Activated naive CD8-positive, alpha-beta T cell (primary cell): ENCODE measurements around the gene SLC41A3.

Experiments used
- H3K27ac Mint-ChIP-seq: one replicate; pipeline ENCODE4 v1.8.0; 2021; ENCODE audit warnings: mixed read lengths
- H3K27me3 Mint-ChIP-seq: one replicate; pipeline ENCODE4 v1.8.0; 2021; ENCODE audit warnings: mixed read lengths
- H3K36me3 Mint-ChIP-seq: one replicate; pipeline ENCODE4 v1.8.0; 2021; ENCODE audit warnings: mixed read lengths
- H3K4me1 Mint-ChIP-seq: one replicate; pipeline ENCODE4 v1.8.0; 2021; ENCODE audit warnings: low read depth, mixed read lengths
- H3K4me3 Mint-ChIP-seq: one replicate; pipeline ENCODE4 v1.8.0; 2021; ENCODE audit warnings: mild to moderate bottlenecking, mixed read lengths
- H3K9me3 Mint-ChIP-seq: one replicate; pipeline ENCODE4 v1.8.0; 2021; ENCODE audit warnings: low read depth, mixed read lengths

Gene SLC41A3

DNA sequence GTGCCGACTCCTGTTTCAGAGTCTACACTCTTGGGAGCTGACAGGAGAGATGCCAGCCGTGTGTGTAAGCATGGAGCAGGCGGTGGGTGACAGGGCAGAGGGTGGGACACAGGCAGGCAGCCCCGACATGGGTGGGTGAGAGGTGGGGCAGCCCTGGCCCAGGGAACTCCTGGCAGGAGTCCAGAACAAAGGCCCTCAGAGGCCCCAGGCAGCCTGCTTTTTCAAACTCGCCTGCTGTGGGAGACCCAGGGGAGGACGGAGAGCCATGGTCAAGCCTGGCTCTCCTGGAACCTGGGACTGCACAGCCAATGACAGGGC, 29.3 kb upstream of the SLC41A3 start:
- Mint-ChIP-seq H3K36me3 (no peaks in the 10 kb centered on the region), H3K9me3 (no peaks in the 10 kb centered on the region), H3K27ac (no peak overlapping the region), H3K4me3 (no peak overlapping the region), H3K4me1 (no peaks in the 10 kb centered on the region), H3K27me3 (no peaks in the 10 kb centered on the region)

DNA sequence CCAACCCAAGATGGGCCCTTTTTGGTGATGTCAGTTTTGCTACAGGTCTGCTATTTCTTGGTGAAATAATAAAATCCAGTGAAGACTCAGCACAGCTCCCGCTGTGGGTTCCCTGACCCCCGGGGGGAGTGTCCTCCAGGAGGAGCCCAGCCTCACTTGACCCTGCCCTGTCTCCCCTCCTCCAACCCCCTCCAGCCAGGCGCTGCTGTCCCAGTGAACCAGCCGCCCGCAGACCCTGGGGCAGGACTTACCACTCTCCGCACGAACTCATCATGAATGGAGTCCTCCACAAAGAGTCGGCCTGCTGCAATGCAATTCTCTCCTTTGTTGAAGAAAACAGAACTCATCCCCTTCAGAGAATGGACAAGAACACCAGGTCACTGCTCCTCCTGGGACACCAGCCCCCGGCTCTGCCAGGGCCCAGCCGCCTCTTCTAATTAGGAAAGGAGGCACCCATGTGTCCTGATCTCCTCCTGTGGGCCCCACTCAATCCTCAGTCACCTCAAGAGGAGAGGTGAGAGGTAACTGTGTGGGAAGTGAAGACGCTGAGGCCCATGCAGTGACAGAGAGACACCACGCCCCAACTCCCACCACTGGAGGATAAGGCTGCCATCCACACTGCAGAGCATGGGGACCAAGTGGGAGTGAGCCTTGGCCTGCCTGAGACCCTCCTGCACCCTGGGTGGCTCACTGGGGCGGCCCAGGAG, 28.8 kb upstream of the SLC41A3 start:
- Mint-ChIP-seq H3K4me3 (no peak overlapping the region), H3K9me3 (no peaks in the 10 kb centered on the region), H3K27me3 (no peaks in the 10 kb centered on the region), H3K36me3 (no peaks in the 10 kb centered on the region), H3K4me1 (no peaks in the 10 kb centered on the region), H3K27ac (no peak overlapping the region)

DNA sequence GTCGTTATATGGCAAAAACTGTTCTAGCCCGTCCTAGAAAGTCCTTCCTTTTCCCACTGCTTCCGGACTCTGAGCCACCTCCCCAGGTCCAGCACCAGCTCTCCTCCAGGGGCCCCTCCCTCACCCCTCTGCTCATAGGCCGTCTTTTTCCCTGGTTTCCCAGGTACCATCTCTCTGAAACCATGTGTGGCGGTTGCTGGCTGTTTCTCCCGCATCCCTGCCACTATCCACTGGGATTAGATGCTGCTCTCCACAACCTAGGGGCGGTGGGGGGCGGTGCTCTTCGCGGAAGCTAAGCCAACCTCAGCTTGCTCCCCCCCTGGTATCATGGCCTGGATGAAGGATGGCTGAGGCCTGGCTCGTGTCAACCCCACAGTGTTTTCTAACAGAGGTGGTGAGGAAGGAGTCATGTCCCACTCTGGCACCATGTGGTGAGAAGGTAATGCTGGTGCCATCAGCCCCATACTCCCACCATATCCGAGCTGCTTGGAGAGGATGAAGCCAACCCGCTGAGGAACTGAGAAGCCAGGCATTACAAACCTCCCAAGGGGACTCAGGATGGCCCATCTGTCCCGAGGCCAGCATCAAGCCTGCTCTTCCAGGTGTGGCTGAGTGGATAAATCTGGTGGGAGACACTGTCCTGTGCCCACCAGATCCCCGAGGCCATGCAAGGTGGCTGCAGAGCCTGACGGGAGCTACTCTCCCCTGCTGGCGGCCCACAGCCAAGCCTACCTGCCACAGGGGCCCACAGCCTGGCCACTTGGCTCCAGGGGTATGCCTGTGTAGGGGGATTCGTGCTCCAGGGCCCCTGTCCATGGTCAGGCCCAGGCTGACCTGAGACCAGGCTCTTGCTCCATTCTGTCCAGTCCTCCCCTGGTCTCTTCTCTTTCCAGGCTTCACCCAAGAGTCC, 27.9 kb upstream of the SLC41A3 start:
- H3K9me3 Mint-ChIP-seq = no peaks in the 10 kb centered on the region
- H3K27me3 Mint-ChIP-seq = no peaks in the 10 kb centered on the region
- no peaks in the 10 kb centered on the region for H3K4me1 Mint-ChIP-seq
- H3K27ac Mint-ChIP-seq = no peak overlapping the region
- H3K4me3 Mint-ChIP-seq = no peak overlapping the region
- H3K36me3 Mint-ChIP-seq = no peaks in the 10 kb centered on the region

DNA sequence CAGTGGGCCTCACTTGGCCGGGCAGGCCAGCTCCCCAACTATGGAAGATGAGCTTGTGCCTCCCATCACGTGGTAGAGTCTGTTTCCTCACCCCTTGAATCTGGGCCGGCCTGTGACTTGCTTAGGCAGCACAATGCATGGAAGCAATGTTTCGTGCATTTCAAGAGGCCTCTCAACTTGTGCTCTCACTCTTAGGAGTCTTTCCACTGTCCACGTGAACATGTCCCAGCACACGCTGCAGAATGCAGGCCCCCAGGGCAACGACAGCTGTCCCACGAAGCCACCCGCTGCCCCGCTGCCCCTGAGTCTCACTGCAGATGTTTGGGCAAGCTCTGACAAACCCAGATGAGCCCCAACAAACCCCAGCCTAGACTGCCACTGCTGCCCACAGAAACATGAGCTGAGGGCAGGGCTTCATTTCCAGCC, 27.2 kb upstream of the SLC41A3 start:
- no peak overlapping the region for H3K27ac Mint-ChIP-seq
- no peaks in the 10 kb centered on the region for H3K27me3 Mint-ChIP-seq
- no peaks in the 10 kb centered on the region for H3K36me3 Mint-ChIP-seq
- no peaks in the 10 kb centered on the region for H3K4me1 Mint-ChIP-seq
- H3K9me3 Mint-ChIP-seq = no peaks in the 10 kb centered on the region
- no peak overlapping the region for H3K4me3 Mint-ChIP-seq

DNA sequence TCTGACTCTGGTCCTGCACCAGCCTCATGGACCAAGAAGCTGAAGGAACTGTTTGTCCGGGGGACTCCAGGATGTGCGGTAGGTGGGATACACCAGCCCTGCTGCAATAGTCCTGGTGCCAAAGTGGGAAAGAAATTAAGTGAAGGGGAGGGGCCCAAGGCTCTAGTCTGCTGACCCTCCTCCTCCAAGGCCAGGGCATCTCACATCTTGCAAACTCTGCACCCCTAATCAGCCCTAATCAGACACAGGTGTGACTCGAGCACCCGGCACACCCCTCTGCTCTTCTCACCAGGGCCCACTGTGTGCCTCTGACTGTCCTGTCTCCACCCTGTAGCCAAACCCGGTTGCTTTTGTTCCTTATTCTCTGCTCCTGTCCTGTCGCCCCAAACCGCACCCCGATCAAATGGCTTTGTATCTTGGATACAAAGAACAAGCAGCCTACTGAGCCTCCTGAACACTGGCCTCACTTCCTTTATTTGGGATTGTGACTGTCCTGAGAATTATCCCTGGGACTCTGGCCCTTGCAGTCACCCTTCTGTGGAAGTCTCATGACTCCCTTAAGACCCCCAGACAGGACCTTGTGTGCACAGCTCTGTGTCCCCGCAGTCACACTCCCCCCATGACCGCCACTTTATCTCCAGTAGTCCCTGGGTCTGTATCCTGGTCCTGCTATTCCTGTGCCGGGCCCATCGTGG, 26.7 kb upstream of the SLC41A3 start:
- Mint-ChIP-seq H3K4me3 (no peak overlapping the region), H3K27ac (no peak overlapping the region), H3K36me3 (no peaks in the 10 kb centered on the region), H3K27me3 (no peaks in the 10 kb centered on the region), H3K4me1 (no peaks in the 10 kb centered on the region), H3K9me3 (no peaks in the 10 kb centered on the region)

DNA sequence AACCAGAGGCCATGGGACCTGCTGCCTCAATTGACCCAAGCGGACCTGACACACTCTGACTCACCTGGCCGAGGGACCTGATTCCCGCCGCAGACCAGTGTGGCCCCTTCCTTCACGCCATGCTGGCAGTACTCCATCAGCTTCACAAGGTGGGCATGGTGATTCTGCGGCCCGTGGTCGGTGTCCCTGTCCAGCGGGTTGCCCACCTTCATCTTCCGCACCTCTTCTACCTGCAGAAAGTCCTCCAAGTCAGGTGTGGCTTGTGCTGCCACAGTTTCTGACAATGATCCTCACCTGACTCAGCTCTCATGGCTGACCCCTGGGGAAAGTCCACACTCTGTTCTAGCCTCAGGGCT, 25.9 kb upstream of the SLC41A3 start:
- no peaks in the 10 kb centered on the region for H3K36me3 Mint-ChIP-seq
- no peaks in the 10 kb centered on the region for H3K4me1 Mint-ChIP-seq
- H3K4me3 Mint-ChIP-seq = no peak overlapping the region
- H3K27ac Mint-ChIP-seq = no peak overlapping the region
- no peaks in the 10 kb centered on the region for H3K27me3 Mint-ChIP-seq
- H3K9me3 Mint-ChIP-seq = no peaks in the 10 kb centered on the region

DNA sequence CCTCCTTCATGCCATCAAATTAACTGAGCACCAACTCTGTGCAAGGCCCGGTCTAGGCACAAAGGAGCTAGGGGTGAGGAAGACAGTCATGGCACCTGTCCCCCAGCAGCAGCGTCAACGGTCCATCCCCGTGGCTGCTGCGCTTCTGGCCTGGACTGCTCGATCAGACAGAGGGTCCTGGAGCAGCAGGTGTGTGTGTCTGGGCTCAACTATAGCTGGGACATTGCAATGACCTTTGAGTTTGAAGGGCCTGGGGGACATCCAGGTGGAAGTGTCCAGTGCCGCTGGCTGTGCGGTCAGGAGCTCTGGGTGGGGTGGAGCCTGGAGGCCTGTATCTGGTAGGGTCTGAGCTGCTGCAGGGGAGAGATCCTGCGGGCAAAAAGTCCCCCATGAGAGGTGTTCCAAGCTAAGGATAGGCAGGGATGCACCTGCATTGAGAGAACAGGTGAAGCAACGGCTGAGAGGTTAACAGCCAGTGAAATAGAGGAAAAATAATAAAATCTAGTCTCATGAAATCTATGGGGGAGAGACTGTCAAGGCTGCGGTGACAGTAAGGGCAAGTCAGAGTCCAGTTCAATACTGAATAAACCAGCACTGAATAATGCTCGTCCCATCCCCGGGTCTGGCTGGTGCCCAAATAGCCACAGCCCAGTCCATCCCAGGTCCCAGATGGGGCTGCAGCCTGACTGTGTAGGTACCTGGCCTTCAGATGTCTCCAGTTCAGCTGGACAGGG, 25.4 kb upstream of the SLC41A3 start:
- H3K27me3 Mint-ChIP-seq = no peaks in the 10 kb centered on the region
- no peaks in the 10 kb centered on the region for H3K36me3 Mint-ChIP-seq
- H3K4me3 Mint-ChIP-seq = no peak overlapping the region
- H3K9me3 Mint-ChIP-seq = no peaks in the 10 kb centered on the region
- no peaks in the 10 kb centered on the region for H3K4me1 Mint-ChIP-seq
- no peak overlapping the region for H3K27ac Mint-ChIP-seq

DNA sequence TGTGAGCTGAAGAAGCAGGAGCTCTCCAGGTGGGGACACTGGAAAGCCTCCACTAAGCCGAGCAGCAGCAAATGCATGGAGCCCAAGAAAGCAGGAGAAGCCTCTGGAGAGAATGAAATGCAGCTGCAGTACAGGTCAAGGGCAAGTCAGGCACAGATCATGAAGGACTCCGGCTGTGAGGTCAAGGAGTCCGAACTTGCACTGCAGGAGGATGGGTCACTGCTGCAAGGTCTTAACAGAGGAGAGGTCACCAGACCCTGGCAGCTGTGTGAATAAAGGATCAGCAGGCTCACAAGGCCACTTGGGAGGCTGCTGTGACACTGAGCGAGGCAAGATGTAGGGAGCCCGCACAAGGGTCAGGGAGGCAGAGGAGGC, 24.7 kb upstream of the SLC41A3 start:
- H3K27me3 Mint-ChIP-seq = no peaks in the 10 kb centered on the region
- H3K36me3 Mint-ChIP-seq = no peaks in the 10 kb centered on the region
- H3K9me3 Mint-ChIP-seq = no peaks in the 10 kb centered on the region
- H3K27ac Mint-ChIP-seq = no peak overlapping the region
- no peak overlapping the region for H3K4me3 Mint-ChIP-seq
- H3K4me1 Mint-ChIP-seq = no peaks in the 10 kb centered on the region

DNA sequence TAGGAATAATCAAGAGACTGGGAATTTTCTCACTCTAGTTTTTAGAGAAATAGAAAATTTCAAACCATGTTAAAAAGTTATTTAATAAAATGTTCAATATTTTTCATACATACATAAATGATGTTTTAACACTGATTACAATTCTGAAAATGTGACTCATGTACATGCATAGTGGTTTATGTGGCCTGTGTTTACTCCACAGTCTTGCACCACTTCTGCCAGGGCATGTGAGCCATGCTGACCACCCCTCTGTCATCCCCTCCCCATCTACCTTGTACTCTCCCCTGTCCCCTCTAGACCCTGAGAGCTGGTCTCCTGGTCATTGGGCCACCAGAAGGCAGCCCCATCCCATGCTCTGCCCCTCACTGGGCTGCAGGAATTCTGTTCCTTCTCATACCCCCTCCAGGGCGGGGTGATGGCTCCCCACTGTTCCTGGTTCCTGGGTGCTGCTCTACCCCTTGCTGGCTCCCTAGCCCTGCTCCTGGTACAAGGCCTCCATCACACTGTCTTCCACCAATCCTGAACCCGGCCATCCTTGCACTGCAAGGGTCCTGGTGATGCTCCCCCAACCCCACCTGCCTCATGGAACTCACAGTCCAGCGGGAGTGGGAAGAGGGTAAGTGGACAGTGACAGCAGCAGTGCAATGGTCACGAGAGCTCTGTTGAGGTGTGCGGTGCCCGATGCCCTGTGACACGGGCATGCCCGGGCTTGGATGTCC, 24.2 kb upstream of the SLC41A3 start:
- Mint-ChIP-seq H3K27ac (no peak overlapping the region), H3K36me3 (no peaks in the 10 kb centered on the region), H3K9me3 (no peaks in the 10 kb centered on the region), H3K27me3 (no peaks in the 10 kb centered on the region), H3K4me3 (no peak overlapping the region), H3K4me1 (no peaks in the 10 kb centered on the region)

DNA sequence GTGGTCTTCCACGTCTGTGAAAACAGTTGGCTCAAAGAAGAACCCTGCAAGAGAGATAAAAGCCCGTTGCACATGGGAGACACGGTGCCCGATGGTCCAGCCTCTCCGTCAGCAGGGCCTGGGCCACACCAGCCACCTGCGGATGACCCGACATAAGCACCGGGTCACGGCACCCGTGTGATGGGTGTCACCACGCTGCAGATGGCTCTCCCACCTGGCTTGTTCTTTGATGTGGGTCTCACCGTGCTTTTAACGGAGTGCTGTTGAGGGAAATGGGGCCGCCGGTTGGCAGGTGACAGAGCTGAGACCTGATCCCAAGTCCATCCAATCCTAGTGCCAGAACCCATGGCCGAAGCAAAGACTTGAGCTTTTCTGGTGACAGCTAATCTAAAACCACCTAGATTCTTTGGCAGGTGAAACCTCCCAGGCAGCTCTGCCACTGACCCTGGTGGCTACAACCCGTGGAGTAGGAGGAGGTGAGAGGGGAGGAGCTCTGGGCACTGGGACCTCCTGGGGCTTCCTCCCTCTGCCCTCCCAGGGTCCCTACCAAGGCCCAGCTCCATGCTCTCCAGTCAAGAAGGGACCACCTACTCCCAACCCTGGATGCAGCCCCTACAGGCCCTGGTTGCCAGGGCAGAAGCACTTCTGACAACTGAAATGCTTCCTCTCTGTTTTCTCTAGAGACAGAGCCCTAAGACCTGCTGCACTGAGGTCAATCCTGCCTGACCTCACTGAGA, 23.4 kb upstream of the SLC41A3 start:
- H3K4me3 Mint-ChIP-seq = no peak overlapping the region
- no peaks in the 10 kb centered on the region for H3K4me1 Mint-ChIP-seq
- no peaks in the 10 kb centered on the region for H3K27me3 Mint-ChIP-seq
- H3K9me3 Mint-ChIP-seq = no peaks in the 10 kb centered on the region
- H3K36me3 Mint-ChIP-seq = no peaks in the 10 kb centered on the region
- no peak overlapping the region for H3K27ac Mint-ChIP-seq

DNA sequence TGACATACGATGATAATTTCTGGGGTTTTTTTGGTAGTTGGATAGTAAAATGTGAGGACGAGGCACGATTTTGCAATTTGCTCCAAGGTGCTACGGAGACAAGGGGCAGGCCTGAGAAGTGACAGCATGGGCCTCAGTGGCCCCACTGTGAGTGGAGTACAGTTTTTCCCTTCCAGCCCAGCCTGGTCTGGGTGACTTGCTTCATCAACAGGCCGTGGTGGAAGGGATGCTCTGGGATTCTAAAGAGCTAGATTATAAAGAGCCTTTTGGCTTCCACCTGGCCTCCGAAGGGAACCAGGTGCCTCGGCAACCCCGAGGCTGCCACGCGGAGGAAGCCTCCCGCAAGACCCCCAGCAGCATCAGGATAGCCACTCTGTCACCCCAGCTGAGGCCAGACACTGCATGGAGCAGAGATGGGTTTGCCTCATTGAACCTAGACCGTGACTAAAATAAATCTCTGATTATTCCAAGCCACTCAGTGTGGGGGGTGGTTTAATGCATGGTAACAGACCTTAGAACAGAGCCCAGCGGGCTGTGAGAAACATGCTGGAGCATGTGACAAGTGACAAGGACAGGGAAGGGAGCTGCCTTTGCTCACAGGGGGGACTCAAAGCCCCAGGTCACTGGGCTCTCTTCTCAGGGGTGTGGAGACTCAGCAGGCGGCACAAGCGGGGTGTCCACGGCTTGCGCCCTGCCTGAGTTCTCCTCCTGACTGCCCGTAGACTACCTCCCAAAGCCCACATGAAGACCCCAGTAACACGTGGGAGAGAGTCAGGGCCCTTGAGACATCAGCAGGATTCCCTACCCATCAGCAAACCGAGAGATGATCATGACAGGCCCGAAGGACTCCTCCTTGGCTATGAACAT, 22.6 kb upstream of the SLC41A3 start:
- no peaks in the 10 kb centered on the region for H3K9me3 Mint-ChIP-seq
- H3K4me1 Mint-ChIP-seq = no peaks in the 10 kb centered on the region
- no peaks in the 10 kb centered on the region for H3K36me3 Mint-ChIP-seq
- no peak overlapping the region for H3K27ac Mint-ChIP-seq
- H3K4me3 Mint-ChIP-seq = no peak overlapping the region
- H3K27me3 Mint-ChIP-seq = no peaks in the 10 kb centered on the region

DNA sequence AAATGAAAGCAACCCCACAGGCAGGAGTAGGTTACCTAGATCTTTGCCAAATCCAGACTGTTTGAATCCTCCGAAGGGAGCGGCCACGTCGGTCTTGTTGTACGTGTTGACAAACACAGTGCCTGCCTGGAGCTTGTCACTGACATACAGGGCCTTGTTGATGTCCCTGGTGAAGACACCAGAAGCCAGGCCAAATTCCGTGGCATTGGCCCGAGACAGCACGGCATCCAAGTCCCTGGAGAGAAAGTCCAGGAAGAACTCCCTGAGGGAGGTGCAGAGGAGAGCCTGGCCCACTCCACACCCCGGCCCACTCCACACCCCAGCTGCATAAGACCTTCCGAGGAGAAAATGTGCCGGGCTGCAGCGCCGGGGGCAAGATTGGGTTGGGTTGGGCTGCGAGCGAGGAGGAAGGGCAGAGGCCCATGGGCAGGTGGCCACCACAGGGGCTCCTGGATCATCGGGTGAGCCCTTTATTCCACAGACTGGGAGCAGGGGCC, 21.8 kb upstream of the SLC41A3 start:
- no peaks in the 10 kb centered on the region for H3K27me3 Mint-ChIP-seq
- H3K4me1 Mint-ChIP-seq = no peaks in the 10 kb centered on the region
- no peak overlapping the region for H3K4me3 Mint-ChIP-seq
- H3K36me3 Mint-ChIP-seq = no peaks in the 10 kb centered on the region
- H3K9me3 Mint-ChIP-seq = no peaks in the 10 kb centered on the region
- no peak overlapping the region for H3K27ac Mint-ChIP-seq
